Neural progenitor cell (in vitro differentiated cells): ENCODE data around the gene ADCY3. TPM values are rescaled to one million over a fixed set of nuclear protein-coding genes. Genes with fewer than 3 reads are reported as not detected.

Source experiments
- DNase-seq: peaks from one replicate; pipeline ENCODE4 v3.0.0-alpha.2; 2016; ENCODE audit warnings: low spot score
- H2AFZ ChIP-seq: fragments of 200-600 bp; sonication (generic); replicated peaks from 2 replicates; pipeline ENCODE4 v1.6.1; 2016; ENCODE audit warnings: antibody characterized with exemption
- H3F3A ChIP-seq: fragments of 200-600 bp; sonication (generic); 2 replicates; pipeline ENCODE4 v1.6.1; 2016; ENCODE audit warnings: antibody characterized with exemption, low read depth
- H3K27ac ChIP-seq: fragments of 200-600 bp; sonication (generic); 2 replicates; pipeline ENCODE4 v1.5.1; 2016; ENCODE audit warnings: mild to moderate bottlenecking
- H3K27me3 ChIP-seq: fragments of 200-600 bp; sonication (generic); 2 replicates; pipeline ENCODE4 v1.6.1; 2016; ENCODE audit warnings: mild to moderate bottlenecking, moderate library complexity
- H3K36me3 ChIP-seq: fragments of 200-600 bp; sonication (generic); 2 replicates; pipeline ENCODE4 v1.5.1; 2016
- H3K4me1 ChIP-seq: fragments of 200-600 bp; sonication (generic); 2 replicates; pipeline ENCODE4 v1.6.1; 2016; ENCODE audit warnings: mixed run types
- H3K4me2 ChIP-seq: fragments of 200-600 bp; sonication (generic); 2 replicates; pipeline ENCODE4 v1.6.1; 2016
- H3K4me3 ChIP-seq: fragments of 200-600 bp; sonication (generic); 2 replicates; pipeline ENCODE4 v1.5.1; 2016
- H3K79me2 ChIP-seq: fragments of 200-600 bp; sonication (generic); 2 replicates; pipeline ENCODE4 v1.6.1; 2016; ENCODE audit warnings: low read depth
- H3K9ac ChIP-seq: fragments of 200-600 bp; sonication (generic); 2 replicates; pipeline ENCODE4 v1.6.1; 2016
- H3K9me3 ChIP-seq: fragments of 200-600 bp; sonication (generic); 2 replicates; pipeline ENCODE4 v1.5.1; 2016; ENCODE audit warnings: low read depth
- H4K20me1 ChIP-seq: fragments of 200-600 bp; sonication (generic); 2 replicates; pipeline ENCODE4 v1.6.1; 2016; ENCODE audit warnings: low read depth
- H3K27ac Mint-ChIP-seq: 3 replicates; pipeline ENCODE4 v1.8.0; 2021; ENCODE audit warnings: mixed read lengths
- H3K27me3 Mint-ChIP-seq: 2 replicates; pipeline ENCODE4 v1.8.0; 2022; ENCODE audit warnings: low read depth, mild to moderate bottlenecking, inconsistent platforms, moderate library complexity, mixed read lengths; ENCODE audit not compliant: insufficient read depth
- H3K36me3 Mint-ChIP-seq: 3 replicates; pipeline ENCODE4 v1.8.0; 2021; ENCODE audit warnings: mixed read lengths
- H3K4me1 Mint-ChIP-seq: 3 replicates; pipeline ENCODE4 v1.8.0; 2021; ENCODE audit warnings: mixed read lengths
- H3K4me3 Mint-ChIP-seq: 3 replicates; pipeline ENCODE4 v1.8.0; 2021; ENCODE audit warnings: mild to moderate bottlenecking, moderate library complexity, mixed read lengths
- H3K9me3 Mint-ChIP-seq: 3 replicates; pipeline ENCODE4 v1.8.0; 2020; ENCODE audit warnings: mixed read lengths
- CTCF ChIP-seq: fragments of 200-600 bp; sonication (generic); IDR thresholded peaks from 2 replicates; pipeline ENCODE4 v1.5.1; 2017; ENCODE audit warnings: antibody characterized with exemption, mild to moderate bottlenecking
- EZH2 ChIP-seq: fragments of 200-600 bp; sonication (generic); IDR thresholded peaks from 2 replicates; pipeline ENCODE4 v1.6.1; 2017; ENCODE audit warnings: antibody characterized with exemption, mild to moderate bottlenecking, moderate library complexity
- EZH2phosphoT487 ChIP-seq: fragments of 200-600 bp; sonication (generic); IDR thresholded peaks from 2 replicates; pipeline ENCODE4 v1.6.1; 2017; ENCODE audit warnings: antibody characterized with exemption
- total RNA-seq: library from RNA; depleted of rRNA; stranded (reverse); fragments of >200 nt; gene quantifications from 2 replicates; pipeline ENCODE4 v1.2.3, GENCODE V29; 2015; ENCODE audit warnings: low replicate concordance

The ADCY3 gene
- total RNA-seq, 1 donor from 2014 or later, result 25.3 TPM

- H3K9me3 ChIP-seq, result no peaks in the 10 kb centered on the region
Measured at GRCh38 chr2:24842081-24843050, 77.7 kb downstream of the ADCY3 start.

GRCh38 chr2:24840962-24841945, 78.8 kb downstream of the ADCY3 start:
- peaks cover 5% of the 10 kb centered on the region for H3K9me3 Mint-ChIP-seq
- no peak for TF ChIP-seq EZH2
- no peak for TF ChIP-seq CTCF
- no peak for TF ChIP-seq EZH2phosphoT487
- Histone ChIP-seq H2AFZ (no peak overlapping the region), H3F3A (no peaks in the 10 kb centered on the region), H3K79me2 (no peaks in the 10 kb centered on the region), H3K4me3 (no peak overlapping the region), H4K20me1 (no peaks in the 10 kb centered on the region), H3K4me1 (no peaks in the 10 kb centered on the region), H3K27ac (no peak overlapping the region), H3K4me2 (no peak overlapping the region), H3K36me3 (no peaks in the 10 kb centered on the region), H3K9ac (no peak overlapping the region), H3K27me3 (no peaks in the 10 kb centered on the region), H3K9me3 (no peaks in the 10 kb centered on the region)
- peaks cover 4% of the 10 kb centered on the region for H3K27me3 Mint-ChIP-seq
- H3K36me3 Mint-ChIP-seq, result peaks cover 9% of the 10 kb centered on the region
- no peak overlapping the region for H3K4me3 Mint-ChIP-seq
- DNase-seq, result no peak
- H3K4me1 Mint-ChIP-seq, result peaks cover 7% of the 10 kb centered on the region
- H3K27ac Mint-ChIP-seq, result no peak overlapping the region

More at GRCh38 chr2:24842081-24843050, 77.7 kb downstream of the ADCY3 start:
- Histone ChIP-seq H3K27me3 (no peaks in the 10 kb centered on the region), H3K4me2 (no peak overlapping the region), H3K79me2 (no peaks in the 10 kb centered on the region), H2AFZ (no peak overlapping the region), H3K4me1 (no peaks in the 10 kb centered on the region), H3F3A (no peaks in the 10 kb centered on the region), H4K20me1 (no peaks in the 10 kb centered on the region), H3K4me3 (no peak overlapping the region), H3K27ac (no peak overlapping the region), H3K36me3 (no peaks in the 10 kb centered on the region), H3K9ac (no peak overlapping the region)
- peak overlapping the region; percentile 59 for H3K4me3 Mint-ChIP-seq
- peaks cover 7% of the 10 kb centered on the region for H3K4me1 Mint-ChIP-seq
- no peak overlapping the region for H3K27ac Mint-ChIP-seq
- DNase-seq, result no peak
- H3K27me3 Mint-ChIP-seq, result peaks cover 10% of the 10 kb centered on the region
- peaks cover 15% of the 10 kb centered on the region for H3K9me3 Mint-ChIP-seq
- TF ChIP-seq EZH2, result no peak
- peaks cover 13% of the 10 kb centered on the region for H3K36me3 Mint-ChIP-seq

- H3K4me1 Mint-ChIP-seq, result peaks cover 7% of the 10 kb centered on the region
- peak overlapping the region; percentile 82 for H3K27ac Mint-ChIP-seq
- Histone ChIP-seq H3K4me2 (no peak overlapping the region), H3K9ac (no peak overlapping the region), H4K20me1 (no peaks in the 10 kb centered on the region), H3K79me2 (no peaks in the 10 kb centered on the region), H3K9me3 (no peaks in the 10 kb centered on the region), H3K27ac (no peak overlapping the region), H3K27me3 (no peaks in the 10 kb centered on the region), H3F3A (no peaks in the 10 kb centered on the region), H3K4me3 (no peak overlapping the region), H3K4me1 (no peaks in the 10 kb centered on the region), H2AFZ (no peak overlapping the region), H3K36me3 (no peaks in the 10 kb centered on the region)
- H3K36me3 Mint-ChIP-seq, result peaks cover 13% of the 10 kb centered on the region
- H3K4me3 Mint-ChIP-seq, result no peak overlapping the region
- TF ChIP-seq EZH2 (no peak), EZH2phosphoT487 (no peak), CTCF (no peak)
- peaks cover 4% of the 10 kb centered on the region for H3K27me3 Mint-ChIP-seq
- peaks cover 2% of the 10 kb centered on the region for H3K9me3 Mint-ChIP-seq
- no peak for DNase-seq
Measured at GRCh38 chr2:24840164-24840869, 79.7 kb downstream of the ADCY3 start.
